Mesenchymal stem cell (in vitro differentiated cells and primary cell): Measurements from ENCODE around the gene FOSL1.

Experiments
- DNase-seq: peaks from one replicate; pipeline ENCODE4 v3.0.0-alpha.2; 2013
- H2AFZ ChIP-seq: one replicate; pipeline ENCODE4 v1.6.1; 2013; ENCODE audit warnings: low read depth, mild to moderate bottlenecking, control low read depth, inconsistent platforms, low read length, moderate library complexity
- H2AK5ac ChIP-seq: 2 replicates; pipeline ENCODE4 v1.6.1; 2013; ENCODE audit warnings: low read length, moderate library complexity, mild to moderate bottlenecking, inconsistent platforms; ENCODE audit not compliant: severe bottlenecking
- H2BK120ac ChIP-seq: one replicate; pipeline ENCODE4 v1.6.1; 2013; ENCODE audit warnings: low read depth, mild to moderate bottlenecking, inconsistent platforms, low read length, moderate library complexity
- H2BK12ac ChIP-seq, 2 experiments: one replicate each; pipeline ENCODE4 v1.6.1; 2013; ENCODE audit warnings: inconsistent platforms in 2 of 2, low read length in 2 of 2, mild to moderate bottlenecking in 2 of 2, moderate library complexity in 2 of 2, control low read depth in 1 of 2
- H2BK15ac ChIP-seq: one replicate; pipeline ENCODE4 v1.6.1; 2013; ENCODE audit warnings: mild to moderate bottlenecking, low read depth, inconsistent platforms; ENCODE audit not compliant: poor library complexity, severe bottlenecking
- H2BK5ac ChIP-seq: 2 replicates; pipeline ENCODE4 v1.6.1; 2013; ENCODE audit warnings: low read depth, mild to moderate bottlenecking, low read length, control low read depth, inconsistent platforms; ENCODE audit not compliant: poor library complexity, severe bottlenecking
- H3K14ac ChIP-seq, 2 experiments: one replicate each; pipeline ENCODE4 v1.6.1; 2013; ENCODE audit warnings: inconsistent platforms in 2 of 2, low read length in 2 of 2, control low read depth in 1 of 2, mild to moderate bottlenecking in 1 of 2, moderate library complexity in 1 of 2
- H3K18ac ChIP-seq, 2 experiments: one replicate each; pipeline ENCODE4 v1.6.1; 2013; ENCODE audit warnings: inconsistent platforms in 2 of 2, low read length in 2 of 2, control low read depth in 1 of 2, low read depth in 1 of 2, mild to moderate bottlenecking in 1 of 2
- H3K23ac ChIP-seq, 2 experiments: one replicate each; pipeline ENCODE4 v1.6.1; 2013; ENCODE audit warnings: inconsistent platforms in 2 of 2, low read length in 2 of 2, mild to moderate bottlenecking in 2 of 2, moderate library complexity in 2 of 2, control low read depth in 1 of 2
- H3K27ac ChIP-seq: 2 replicates; pipeline ENCODE4 v1.5.1; 2013; ENCODE audit warnings: mild to moderate bottlenecking, moderate library complexity, low read length, control low read depth, inconsistent platforms; ENCODE audit not compliant: poor library complexity, severe bottlenecking
- H3K27me3 ChIP-seq, 2 experiments: 2 replicates each; pipeline versions ENCODE4 v1.6.1 to v1.7.0; 2013; ENCODE audit warnings: low read length in 2 of 2, mild to moderate bottlenecking in 2 of 2, moderate library complexity in 2 of 2, control low read depth in 1 of 2, inconsistent platforms in 1 of 2; ENCODE audit not compliant: control insufficient read depth in 1 of 2, insufficient read depth in 1 of 2
- H3K36me3 ChIP-seq, 2 experiments: 2 replicates each; pipeline versions ENCODE4 v1.6.1 to v1.7.0; 2013; ENCODE audit warnings: low read length in 2 of 2, control low read depth in 1 of 2, inconsistent platforms in 1 of 2, low read depth in 1 of 2, mild to moderate bottlenecking in 1 of 2; ENCODE audit not compliant: insufficient read depth in 2 of 2, control insufficient read depth in 1 of 2
- H3K4ac ChIP-seq, 2 experiments: one replicate each; pipeline ENCODE4 v1.6.1; 2013; ENCODE audit warnings: inconsistent platforms in 2 of 2, low read length in 2 of 2, mild to moderate bottlenecking in 2 of 2, moderate library complexity in 2 of 2, control low read depth in 1 of 2, low read depth in 1 of 2
- H3K4me1 ChIP-seq: 2 replicates; pipeline ENCODE4 v1.6.1; 2013; ENCODE audit warnings: low read depth, low read length, control low read depth; ENCODE audit not compliant: control insufficient read depth, insufficient read depth
- H3K4me2 ChIP-seq: 2 replicates; pipeline ENCODE4 v1.6.1; 2013; ENCODE audit warnings: low read length, mild to moderate bottlenecking, inconsistent platforms; ENCODE audit not compliant: poor library complexity, severe bottlenecking
- H3K4me3 ChIP-seq, 2 experiments: 2 replicates each; pipeline versions ENCODE4 v1.5.1 to v1.7.0; 2013; ENCODE audit warnings: low read length in 2 of 2, mild to moderate bottlenecking in 2 of 2, control low read depth in 1 of 2, low read depth in 1 of 2; ENCODE audit not compliant: insufficient read depth in 1 of 2
- H3K79me1 ChIP-seq: replicated peaks from 2 replicates; pipeline ENCODE4 v1.6.1; 2013; ENCODE audit warnings: mild to moderate bottlenecking, control low read depth, low read length, inconsistent platforms; ENCODE audit not compliant: poor library complexity, severe bottlenecking
- H3K9ac ChIP-seq: 2 replicates; pipeline ENCODE4 v1.7.0; 2013; ENCODE audit warnings: mild to moderate bottlenecking, low read length, moderate library complexity
- H3K9me3 ChIP-seq: 2 replicates; pipeline ENCODE4 v1.7.0; 2013; ENCODE audit warnings: mild to moderate bottlenecking, low read length; ENCODE audit not compliant: control insufficient read depth
- H4K8ac ChIP-seq: one replicate; pipeline ENCODE4 v1.6.1; 2013; ENCODE audit warnings: inconsistent platforms, mild to moderate bottlenecking, low read length, moderate library complexity
- H4K91ac ChIP-seq: one replicate; pipeline ENCODE4 v1.6.1; 2013; ENCODE audit warnings: mild to moderate bottlenecking, low read length, inconsistent platforms
- WGBS: methylation state at CpG from one replicate; pipeline ENCODE4 v1.1.7; 2013; ENCODE audit warnings: mixed read lengths; 5-methylcytosine and 5-hydroxymethylcytosine counted together

The FOSL1 gene

DNA sequence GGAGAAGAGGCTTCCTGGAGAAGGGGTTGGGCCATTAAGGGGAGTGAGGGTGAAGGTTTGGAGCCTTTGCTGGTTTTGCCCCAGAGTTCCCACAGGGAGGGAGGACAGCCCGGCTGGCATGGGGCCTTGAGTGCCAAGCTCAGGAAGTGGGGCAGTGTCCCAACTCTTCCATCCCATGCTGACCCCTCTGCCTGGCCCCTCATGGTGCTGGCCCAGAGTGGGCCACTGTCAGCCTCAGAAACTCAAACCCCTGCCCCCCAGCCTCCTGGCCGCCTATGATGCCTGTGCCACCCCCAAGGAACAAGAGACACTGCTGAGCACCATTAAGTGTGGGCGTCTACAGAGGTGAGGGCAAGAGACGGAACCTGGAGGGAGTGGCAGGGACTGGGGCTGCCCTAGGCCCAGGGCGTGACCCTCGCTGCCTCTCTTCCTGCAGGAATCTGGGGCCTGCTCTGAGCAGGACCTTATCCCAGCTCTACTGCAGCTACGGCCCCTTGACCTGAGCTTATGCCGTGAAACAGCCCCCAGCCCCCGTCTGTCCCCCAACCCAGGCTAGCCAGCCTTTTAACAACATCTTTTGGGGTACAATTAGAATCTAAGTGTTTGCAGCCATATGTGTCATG is 34.5 kb downstream of the FOSL1 start:
- no peak for DNase-seq
- 95% methylated on average over 8 of the region's 9 CpGs for WGBS

DNA sequence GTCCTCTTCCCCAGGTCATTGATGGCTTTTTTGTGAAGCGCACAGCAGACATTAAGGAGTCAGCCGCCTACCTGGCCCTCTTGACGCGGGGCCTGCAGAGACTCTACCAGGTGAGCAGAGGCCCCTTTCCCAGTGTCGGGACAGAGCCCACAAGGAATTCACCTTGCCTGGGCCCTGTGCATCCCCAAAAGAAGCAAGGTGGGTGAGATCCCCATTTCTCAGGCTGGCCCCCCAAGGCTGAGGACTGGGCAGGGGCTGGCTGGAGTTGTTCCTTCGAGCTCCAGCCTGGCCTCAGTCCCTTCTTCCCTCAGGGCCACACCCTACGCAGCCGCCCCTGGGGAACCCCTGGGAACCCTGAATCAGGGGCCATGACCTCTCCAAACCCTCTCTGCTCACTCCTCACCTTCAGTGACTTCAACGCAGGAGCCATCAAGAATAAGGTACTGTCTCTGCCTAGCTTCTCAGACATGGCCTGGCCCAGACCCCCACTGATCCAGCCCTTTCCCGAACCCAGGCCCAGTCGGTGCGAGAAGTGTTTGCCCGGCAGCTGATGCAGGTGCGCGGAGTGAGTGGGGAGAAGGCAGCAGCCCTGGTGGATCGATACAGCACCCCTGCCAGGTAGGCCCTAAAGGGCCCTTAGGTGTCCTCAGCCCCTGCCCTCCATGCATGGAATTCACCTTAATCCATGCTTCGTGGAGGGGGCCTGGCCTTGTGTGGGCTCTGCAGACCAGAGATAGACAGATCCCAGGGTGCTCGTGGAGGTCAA is 35.3 kb downstream of the FOSL1 start:
- H2BK5ac ChIP-seq, result no peak overlapping the region
- H4K91ac ChIP-seq, result no peak overlapping the region
- no peak overlapping the region for H2BK120ac ChIP-seq
- no peak overlapping the region for H3K4ac ChIP-seq
- no peak overlapping the region for H4K8ac ChIP-seq
- no peak overlapping the region for H2AK5ac ChIP-seq
- H3K79me1 ChIP-seq, result peaks cover 18% of the 10 kb centered on the region
- no peak overlapping the region for H3K4me3 ChIP-seq
- H3K14ac ChIP-seq, result no peak overlapping the region
- no peak overlapping the region for H3K27ac ChIP-seq
- no peak for DNase-seq
- no peak overlapping the region for H2BK15ac ChIP-seq
- WGBS, result 91% methylated on average over 18 of the region's 18 CpGs
- H2BK12ac ChIP-seq, result peak overlapping the region in 1 of 2 experiments; percentile 22
- no peaks in the 10 kb centered on the region for H3K27me3 ChIP-seq
- H3K9ac ChIP-seq, result no peak overlapping the region
- no peak overlapping the region for H3K4me2 ChIP-seq
- peaks cover 77 to 82% of the 10 kb centered on the region in 2 experiments for H3K36me3 ChIP-seq
- no peak overlapping the region for H3K23ac ChIP-seq
- H3K9me3 ChIP-seq, result no peaks in the 10 kb centered on the region
- no peak overlapping the region for H3K18ac ChIP-seq
- H2AFZ ChIP-seq, result no peak overlapping the region
- peaks cover 42% of the 10 kb centered on the region for H3K4me1 ChIP-seq

More for the DNA sequence above, 34.5 kb downstream of the FOSL1 start:
- H4K91ac ChIP-seq, result no peak overlapping the region
- no peak overlapping the region for H2AFZ ChIP-seq
- H3K9ac ChIP-seq, result no peak overlapping the region
- peak overlapping the region in 1 of 2 experiments; percentile 19 for H3K14ac ChIP-seq
- no peak overlapping the region for H3K23ac ChIP-seq
- H2BK12ac ChIP-seq, result no peak overlapping the region
- peaks cover 47% of the 10 kb centered on the region for H3K4me1 ChIP-seq
- H3K27ac ChIP-seq, result peak overlapping the region; percentile 5
- H2BK15ac ChIP-seq, result no peak overlapping the region
- no peak overlapping the region for H3K18ac ChIP-seq
- H3K9me3 ChIP-seq, result no peaks in the 10 kb centered on the region
- no peak overlapping the region for H2BK5ac ChIP-seq
- peaks cover 22% of the 10 kb centered on the region for H3K79me1 ChIP-seq
- H3K27me3 ChIP-seq, result no peaks in the 10 kb centered on the region
- H4K8ac ChIP-seq, result no peak overlapping the region
- H3K36me3 ChIP-seq, result peaks cover 85 to 90% of the 10 kb centered on the region in 2 experiments
- H3K4me2 ChIP-seq, result no peak overlapping the region
- no peak overlapping the region for H3K4ac ChIP-seq
- no peak overlapping the region for H2AK5ac ChIP-seq
- no peak overlapping the region for H3K4me3 ChIP-seq
- H2BK120ac ChIP-seq, result no peak overlapping the region

DNA sequence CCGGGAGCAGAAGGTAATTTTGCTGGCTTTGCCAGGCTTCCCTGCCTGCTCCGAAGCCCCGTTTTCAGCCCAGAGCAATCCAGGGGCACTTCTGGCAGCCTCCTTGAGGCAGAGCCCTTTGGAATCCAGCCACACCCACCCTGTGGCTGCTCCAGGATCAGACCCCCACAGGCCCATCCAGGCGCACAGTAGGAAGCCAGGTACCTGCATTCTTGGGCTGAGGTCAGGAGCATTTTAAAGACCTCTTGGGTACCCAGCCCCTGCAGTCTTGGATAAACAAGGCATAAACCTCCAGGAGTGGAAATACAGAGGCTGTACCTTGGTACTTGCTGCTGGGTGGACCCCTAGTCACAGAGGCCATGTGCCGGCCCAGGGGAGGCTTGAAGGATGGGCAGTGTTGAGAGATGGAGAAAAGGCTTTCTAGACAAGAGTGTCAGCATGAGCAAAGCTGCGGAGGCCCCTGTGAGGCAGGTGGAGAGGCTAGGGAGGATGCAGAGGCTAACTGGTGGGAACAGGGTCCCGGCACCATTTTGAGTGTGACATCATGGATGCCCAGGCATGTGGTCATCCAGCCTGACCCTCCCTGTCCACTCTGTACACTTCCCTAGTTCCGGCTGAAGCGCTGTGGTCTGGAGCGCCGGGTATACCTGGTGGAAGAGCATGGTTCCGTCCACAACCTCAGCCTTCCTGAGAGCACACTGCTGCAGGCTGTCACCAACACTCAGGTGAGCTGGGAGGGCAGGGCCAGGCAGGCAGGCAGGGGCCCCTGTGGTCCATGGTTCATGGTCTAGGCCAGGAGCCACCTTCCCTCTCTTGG is 36.1 kb downstream of the FOSL1 start:
- H3K4me2 ChIP-seq, result no peak overlapping the region
- peaks cover 43% of the 10 kb centered on the region for H3K4me1 ChIP-seq
- no peaks in the 10 kb centered on the region for H3K27me3 ChIP-seq
- H2AFZ ChIP-seq, result no peak overlapping the region
- no peak overlapping the region for H3K14ac ChIP-seq
- H4K8ac ChIP-seq, result no peak overlapping the region
- H3K27ac ChIP-seq, result no peak overlapping the region
- DNase-seq, result no peak
- no peaks in the 10 kb centered on the region for H3K9me3 ChIP-seq
- H3K23ac ChIP-seq, result no peak overlapping the region
- H3K36me3 ChIP-seq, result peaks cover 71 to 75% of the 10 kb centered on the region in 2 experiments
- 88% methylated on average over 12 of the region's 12 CpGs for WGBS
- H4K91ac ChIP-seq, result peak overlapping the region; percentile 16
- H2BK120ac ChIP-seq, result no peak overlapping the region
- H2BK5ac ChIP-seq, result no peak overlapping the region
- no peak overlapping the region for H2BK15ac ChIP-seq
- H2AK5ac ChIP-seq, result no peak overlapping the region
- no peak overlapping the region for H2BK12ac ChIP-seq
- H3K18ac ChIP-seq, result no peak overlapping the region
- peak overlapping the region; percentile 49 for H3K9ac ChIP-seq
- H3K79me1 ChIP-seq, result peaks cover 16% of the 10 kb centered on the region
- no peak overlapping the region for H3K4ac ChIP-seq
- H3K4me3 ChIP-seq, result no peak overlapping the region
